HepG2 (cell line): Measurements from ENCODE around the gene PP2D1. TPM values are rescaled to one million over a fixed set of nuclear protein-coding genes. Genes with fewer than 3 reads are reported as not detected.
A peak's percentile ranks its signal among the peaks of the same experiment; 100 is the strongest.

Source experiments
- ATM ChIP-seq: fragments of 450-650 bp; IDR thresholded peaks from 2 replicates; pipeline ENCODE4 v1.7.1; 2017; ENCODE audit warnings: mild to moderate bottlenecking, borderline replicate concordance
- GMEB1 ChIP-seq: sonication (generic); formaldehyde crosslinking; IDR thresholded peaks from 2 replicates; pipeline ENCODE4 v1.5.1; 2020; ENCODE audit warnings: missing genetic modification reagents, mild to moderate bottlenecking, borderline replicate concordance
- HMGXB3 ChIP-seq: sonication (generic); formaldehyde crosslinking; IDR thresholded peaks from 2 replicates; pipeline ENCODE4 v1.4.0; 2020; ENCODE audit warnings: missing genetic modification reagents, borderline replicate concordance
- HOXA3 ChIP-seq: sonication (generic); formaldehyde crosslinking; IDR thresholded peaks from 2 replicates; pipeline ENCODE4 v1.5.0; 2020; ENCODE audit warnings: missing genetic modification reagents
- MAFF ChIP-seq: IDR thresholded peaks from 2 replicates; pipeline ENCODE4 v1.6.1; 2011; ENCODE audit warnings: low read depth, low read length, improper control_type of control experiment
- MIER2 ChIP-seq: IDR thresholded peaks from 2 replicates; pipeline ENCODE4 v1.6.1; 2016; ENCODE audit warnings: missing biosample characterization, missing genetic modification reagents
- NBN ChIP-seq: fragments of 450-650 bp; conservative IDR thresholded peaks from 2 replicates; pipeline ENCODE4 v1.6.1; 2017
- REXO4 ChIP-seq: sonication (generic); formaldehyde crosslinking; IDR thresholded peaks from 2 replicates; pipeline ENCODE4 v1.8.0; 2022; ENCODE audit warnings: missing genetic modification reagents, mild to moderate bottlenecking, borderline replicate concordance
- SATB2 ChIP-seq: sonication (generic); formaldehyde crosslinking; IDR thresholded peaks from 2 replicates; pipeline ENCODE4 v1.5.0; 2020; ENCODE audit warnings: missing genetic modification reagents
- SOX6 ChIP-seq, 2 experiments: fragments of 450-650 bp in 1 of 2; sonication (generic) in 1 of 2; formaldehyde crosslinking in 1 of 2; IDR thresholded peaks; 2 replicates each; pipeline versions ENCODE4 v1.4.0 to v1.6.1; 2017 to 2020; ENCODE audit warnings: antibody characterized with exemption in 1 of 2, mild to moderate bottlenecking in 1 of 2, missing genetic modification reagents in 1 of 2
- TBX3 ChIP-seq: fragments of 450-650 bp; IDR thresholded peaks from 2 replicates; pipeline ENCODE4 v1.6.1; 2017; ENCODE audit warnings: antibody characterized with exemption, mild to moderate bottlenecking, inconsistent platforms, borderline replicate concordance
- TMF1 ChIP-seq: sonication (generic); formaldehyde crosslinking; IDR thresholded peaks from 2 replicates; pipeline ENCODE4 v1.8.1; 2022; ENCODE audit warnings: low read depth, missing genetic modification reagents
- TRIM24 ChIP-seq: sonication (generic); formaldehyde crosslinking; IDR thresholded peaks from 2 replicates; pipeline ENCODE4 v1.8.0; 2022; ENCODE audit warnings: mild to moderate bottlenecking, missing genetic modification reagents
- ZBTB20 ChIP-seq: sonication (generic); formaldehyde crosslinking; IDR thresholded peaks from 2 replicates; pipeline ENCODE4 v1.8.1; 2023; ENCODE audit warnings: missing genetic modification reagents, low read depth, mild to moderate bottlenecking, borderline replicate concordance
- ZBTB7A ChIP-seq: sonication (generic); formaldehyde crosslinking; IDR thresholded peaks from 2 replicates; pipeline ENCODE4 v1.8.0; 2022; ENCODE audit warnings: mild to moderate bottlenecking, missing genetic modification reagents
- ZNF546 ChIP-seq: sonication (generic); formaldehyde crosslinking; conservative IDR thresholded peaks from 2 replicates; pipeline ENCODE4 v1.8.1; 2023; ENCODE audit warnings: mild to moderate bottlenecking, missing genetic modification reagents
- ZNF563 ChIP-seq: sonication (generic); formaldehyde crosslinking; IDR thresholded peaks from 2 replicates; pipeline ENCODE4 v1.8.0; 2022; ENCODE audit warnings: mild to moderate bottlenecking, moderate library complexity, missing genetic modification reagents
- ZNF574 ChIP-seq: sonication (generic); formaldehyde crosslinking; IDR thresholded peaks from 2 replicates; pipeline ENCODE4 v1.4.0; 2020; ENCODE audit warnings: missing genetic modification reagents
- ZNF782 ChIP-seq: sonication (generic); formaldehyde crosslinking; IDR thresholded peaks from 2 replicates; pipeline ENCODE4 v1.4.0; 2020; ENCODE audit warnings: missing genetic modification reagents, mild to moderate bottlenecking, borderline replicate concordance
- polyA plus RNA-seq, 8 experiments: library from polyadenylated mRNA; depleted of rRNA in 3 of 8; stranded (reverse) in 7 of 8; unstranded in 1 of 8; fragments of >200 nt; fragmentation: Illumina TruSeq in 4 of 8; extraction: Trizol in 4 of 8; gene quantifications; 2 replicates each; pipeline versions ENCODE4 v1.2.1 to v1.2.3, GENCODE V29; 2011 to 2016; ENCODE audit warnings: low read depth in 4 of 8, missing spikeins in 1 of 8, mixed read lengths in 1 of 8; ENCODE audit not compliant: insufficient read depth in 1 of 8
- total RNA-seq, 5 experiments: library from RNA; depleted of rRNA; stranded (reverse); fragments of >200 nt; fragmentation: Illumina TruSeq; extraction: Trizol; gene quantifications; 2 replicates each; pipeline ENCODE4 v1.2.3, GENCODE V29; 2016; ENCODE audit warnings: low read depth in 1 of 5

The PP2D1 gene
- total and polyA plus RNA-seq, 2 of the 13 experiments (the other 11 are each of a cell fraction or from before 2014, with no cell fraction given), result not detected

- TF ChIP-seq REXO4, result no peak
- no peak for TF ChIP-seq MAFF
- TF ChIP-seq ZBTB20 (CRISPR knock-in tag), result no peak
- peak; percentile 19; the same call in 1 of the 2 replicates for TF ChIP-seq TBX3
- TF ChIP-seq ZNF563 (CRISPR knock-in tag), result no peak
- TF ChIP-seq GMEB1 (CRISPR knock-in tag), result no peak
- no peak for TF ChIP-seq SOX6 (IDR thresholded peaks at IDR 0.05)
- 0 out of 2 replicates have a peak, but pooled peaks have one; percentile 22 for TF ChIP-seq SOX6 (CRISPR knock-in tag; IDR thresholded peaks at IDR 0.05)
- no peak for TF ChIP-seq TMF1 (CRISPR knock-in tag)
- no peak for TF ChIP-seq HMGXB3 (CRISPR knock-in tag)
- TF ChIP-seq SATB2, result no peak
- no peak for TF ChIP-seq ZNF546 (CRISPR knock-in tag)
- peak; percentile 36; the same call in 1 of the 2 replicates for TF ChIP-seq ZNF574 (CRISPR knock-in tag)
- TF ChIP-seq MIER2, result no peak
- no peak for TF ChIP-seq ATM
- TF ChIP-seq TRIM24 (CRISPR knock-in tag), result no peak
- 0 out of 2 replicates have a peak, but pooled peaks have one; percentile 50 for TF ChIP-seq ZBTB7A (CRISPR knock-in tag)
- 0 out of 2 replicates have a peak, but pooled peaks have one; percentile 29 for TF ChIP-seq ZNF782 (CRISPR knock-in tag)
- 0 out of 2 replicates have a peak, but pooled peaks have one; percentile 46 for TF ChIP-seq HOXA3
- no peak for TF ChIP-seq NBN
Measured at GRCh38 chr3:20039765-20040547, 27.9 kb upstream of the PP2D1 start, which contains the start of gene KAT2B (continued).
